DOHH2 (cell line): ENCODE data around the gene CHST1.

Experiments
- H3F3A ChIP-seq: fragments of 200-600 bp; sonication (generic), shearing (Covaris generic); 2 replicates; pipeline ENCODE4 v1.6.0; 2016; ENCODE audit warnings: antibody characterized with exemption, mild to moderate bottlenecking; ENCODE audit not compliant: control insufficient read depth, insufficient read depth
- H3K27ac ChIP-seq: fragments of 200-600 bp; sonication (generic); 2 replicates; pipeline ENCODE4 v1.5.1; 2014; ENCODE audit warnings: low read depth, mild to moderate bottlenecking, low read length, moderate library complexity
- H3K27me3 ChIP-seq: fragments of 200-600 bp; sonication (generic); 2 replicates; pipeline ENCODE4 v1.6.1; 2014; ENCODE audit warnings: mild to moderate bottlenecking, low read length, mixed read lengths; ENCODE audit not compliant: control insufficient read depth
- H3K36me3 ChIP-seq: fragments of 200-600 bp; sonication (generic); 2 replicates; pipeline ENCODE4 v1.6.1; 2014; ENCODE audit warnings: mild to moderate bottlenecking, low read length, moderate library complexity, mixed read lengths; ENCODE audit not compliant: control insufficient read depth
- H3K4me1 ChIP-seq: fragments of 200-600 bp; sonication (generic); 2 replicates; pipeline ENCODE4 v1.6.1; 2014; ENCODE audit warnings: mild to moderate bottlenecking, low read length, mixed read lengths; ENCODE audit not compliant: control insufficient read depth
- H3K4me2 ChIP-seq: fragments of 200-600 bp; sonication (generic); 2 replicates; pipeline ENCODE4 v1.6.0; 2014; ENCODE audit warnings: mild to moderate bottlenecking, low read length, moderate library complexity
- H3K4me3 ChIP-seq: fragments of 200-600 bp; sonication (generic); 2 replicates; pipeline ENCODE4 v1.5.1; 2014; ENCODE audit warnings: mild to moderate bottlenecking, low read length, mixed read lengths
- H3K79me2 ChIP-seq: fragments of 200-600 bp; sonication (generic); 2 replicates; pipeline ENCODE4 v1.6.1; 2014; ENCODE audit warnings: mild to moderate bottlenecking, low read length, mixed read lengths; ENCODE audit not compliant: control insufficient read depth
- H3K9me2 ChIP-seq: fragments of 200-600 bp; sonication (generic); replicated peaks from 2 replicates; pipeline ENCODE4 v1.6.1; 2014; ENCODE audit warnings: mild to moderate bottlenecking, low read length, mixed read lengths; ENCODE audit not compliant: control insufficient read depth
- H3K9me3 ChIP-seq: fragments of 200-600 bp; sonication (generic); 2 replicates; pipeline ENCODE4 v1.6.1; 2014; ENCODE audit warnings: antibody characterized with exemption, low read length, mixed read lengths; ENCODE audit not compliant: control insufficient read depth, insufficient read depth
- H4K20me1 ChIP-seq: fragments of 200-600 bp; sonication (generic); 2 replicates; pipeline ENCODE4 v1.6.0; 2014; ENCODE audit warnings: low read depth, mild to moderate bottlenecking, antibody characterized with exemption, low read length, moderate library complexity; ENCODE audit not compliant: control insufficient read depth, insufficient read depth
- CTCF ChIP-seq: fragments of 200-600 bp; sonication (generic); IDR thresholded peaks from one replicate; pipeline ENCODE4 v1.5.1; 2014; ENCODE audit warnings: antibody characterized with exemption, mild to moderate bottlenecking, low read depth, low read length; ENCODE audit not compliant: poor library complexity, severe bottlenecking
- EZH2phosphoT487 ChIP-seq: fragments of 200-600 bp; sonication (generic); IDR thresholded peaks from 2 replicates; pipeline ENCODE4 v1.6.1; 2017; ENCODE audit warnings: borderline replicate concordance, mild to moderate bottlenecking, antibody characterized with exemption, low read length, moderate library complexity, mixed read lengths

The CHST1 gene

DNA sequence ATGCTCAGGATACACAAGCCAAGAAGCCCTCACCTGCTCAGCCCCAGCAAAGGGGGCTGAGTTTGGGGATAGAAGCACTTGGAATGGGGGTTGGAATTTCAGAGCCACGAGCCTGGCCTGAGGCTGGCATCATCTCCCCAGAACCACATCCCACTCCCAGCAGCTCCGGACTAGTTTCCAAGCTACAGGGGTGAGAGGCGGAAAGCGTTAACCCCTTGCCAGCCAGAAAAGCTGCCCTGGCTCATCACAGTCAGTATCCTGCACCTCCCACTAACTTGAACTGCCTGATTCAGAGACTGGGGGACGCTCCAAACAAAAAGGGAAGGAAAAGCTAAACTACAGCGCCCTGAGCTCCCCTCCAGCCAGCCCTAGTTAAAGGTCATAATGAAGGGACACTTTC lies 19.0 kb upstream of the CHST1 start:
- no peak for TF ChIP-seq EZH2phosphoT487
- TF ChIP-seq CTCF: no peak
- peaks cover 30% of the 10 kb centered on the region for H3K27me3 ChIP-seq
- H3K36me3 ChIP-seq: no peaks in the 10 kb centered on the region
- no peak overlapping the region for H3K4me2 ChIP-seq
- no peaks in the 10 kb centered on the region for H3K79me2 ChIP-seq
- H3K4me1 ChIP-seq: no peaks in the 10 kb centered on the region
- H3K9me2 ChIP-seq: no peaks in the 10 kb centered on the region
- H3K27ac ChIP-seq: no peak overlapping the region
- H3K9me3 ChIP-seq: no peaks in the 10 kb centered on the region
- no peak overlapping the region for H3K4me3 ChIP-seq
- H3F3A ChIP-seq: no peaks in the 10 kb centered on the region
- no peaks in the 10 kb centered on the region for H4K20me1 ChIP-seq

GRCh38 chr11:45683271-45684058 lies 18.0 kb upstream of the CHST1 start:
- Histone ChIP-seq H3F3A (no peaks in the 10 kb centered on the region), H3K36me3 (no peaks in the 10 kb centered on the region), H3K4me1 (no peaks in the 10 kb centered on the region), H3K9me3 (no peaks in the 10 kb centered on the region), H3K9me2 (no peaks in the 10 kb centered on the region), H3K27me3 (peaks cover 21% of the 10 kb centered on the region), H3K4me2 (no peak overlapping the region), H4K20me1 (no peaks in the 10 kb centered on the region), H3K27ac (no peak overlapping the region), H3K79me2 (no peaks in the 10 kb centered on the region), H3K4me3 (no peak overlapping the region)
- TF ChIP-seq CTCF (no peak), EZH2phosphoT487 (no peak)

DNA sequence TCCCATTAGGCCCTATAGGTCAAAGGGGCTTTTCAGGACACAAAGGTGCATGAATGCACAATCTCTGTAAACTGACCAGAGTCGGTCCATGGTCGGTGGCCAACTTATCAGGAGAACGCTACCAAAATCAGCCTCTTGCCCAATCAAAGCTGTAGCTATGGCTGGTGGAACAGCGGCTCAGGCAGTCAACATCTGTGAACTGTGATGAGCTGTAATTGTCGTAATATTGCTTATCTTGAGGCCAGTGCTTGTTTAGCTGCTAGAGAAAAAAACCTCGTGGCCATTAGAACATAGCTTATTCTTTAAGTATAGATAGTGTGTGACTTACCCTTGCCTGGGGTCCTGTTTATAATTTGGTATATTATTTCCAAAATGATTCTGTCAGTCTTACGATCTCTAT lies 14.4 kb upstream of the CHST1 start:
- no peak for TF ChIP-seq CTCF
- TF ChIP-seq EZH2phosphoT487: no peak
- H3K9me2 ChIP-seq: no peaks in the 10 kb centered on the region
- H3K4me1 ChIP-seq: no peaks in the 10 kb centered on the region

More for the DNA sequence above, 14.4 kb upstream of the CHST1 start:
- no peak overlapping the region for H3K27ac ChIP-seq
- H4K20me1 ChIP-seq: no peaks in the 10 kb centered on the region
- no peak overlapping the region for H3K4me2 ChIP-seq
- no peaks in the 10 kb centered on the region for H3F3A ChIP-seq
- no peak overlapping the region for H3K4me3 ChIP-seq
- H3K27me3 ChIP-seq: 0 out of 2 replicates have a peak, but pooled peaks cover 4% of the 10 kb centered on the region
- no peaks in the 10 kb centered on the region for H3K79me2 ChIP-seq
- no peaks in the 10 kb centered on the region for H3K36me3 ChIP-seq
- no peaks in the 10 kb centered on the region for H3K9me3 ChIP-seq
